NT2/D1 (cell line): ENCODE results near the gene CDC42BPA.
"Not testable (repeated sequence)": the region's sequence is repeated elsewhere in the genome, so short reads cannot be mapped to it uniquely, and the experiment has no call there.

ENCODE experiments used
- DNase-seq: peaks from one replicate; pipeline ENCODE4 v3.0.0-alpha.2; 2011; ENCODE audit warnings: low read depth, low spot score
- H3K27me3 ChIP-seq: 2 replicates; pipeline ENCODE4 v1.6.0; 2011; ENCODE audit warnings: mild to moderate bottlenecking; ENCODE audit not compliant: insufficient read length, insufficient read depth
- H3K36me3 ChIP-seq: 2 replicates; pipeline ENCODE4 v1.6.1; 2011; ENCODE audit warnings: mild to moderate bottlenecking, low read length, mixed read lengths; ENCODE audit not compliant: insufficient read depth, insufficient read length
- H3K4me1 ChIP-seq: 2 replicates; pipeline ENCODE4 v1.5.1; 2011; ENCODE audit not compliant: insufficient read depth, insufficient read length
- H3K4me3 ChIP-seq: 2 replicates; pipeline ENCODE4 v1.5.1; 2011; ENCODE audit warnings: low read depth; ENCODE audit not compliant: insufficient read length
- H3K9ac ChIP-seq: 2 replicates; pipeline ENCODE4 v1.6.0; 2011; ENCODE audit warnings: low read depth; ENCODE audit not compliant: insufficient read length
- H3K9me3 ChIP-seq: 2 replicates; pipeline ENCODE4 v1.5.1; 2011; ENCODE audit warnings: mild to moderate bottlenecking, low read length; ENCODE audit not compliant: insufficient read depth
- SUZ12 ChIP-seq: IDR thresholded peaks from 2 replicates; pipeline ENCODE4 v1.6.1; 2011; ENCODE audit not compliant: insufficient read length, insufficient read depth; ENCODE audit errors: extremely low read depth
- YY1 ChIP-seq: IDR thresholded peaks from 2 replicates; pipeline ENCODE4 v1.6.1; 2011; ENCODE audit not compliant: insufficient read length, insufficient read depth
- ZNF274 ChIP-seq: IDR thresholded peaks from 2 replicates; pipeline ENCODE4 v1.6.1; 2011; ENCODE audit warnings: mild to moderate bottlenecking, low read depth, low read length

Gene CDC42BPA

DNA sequence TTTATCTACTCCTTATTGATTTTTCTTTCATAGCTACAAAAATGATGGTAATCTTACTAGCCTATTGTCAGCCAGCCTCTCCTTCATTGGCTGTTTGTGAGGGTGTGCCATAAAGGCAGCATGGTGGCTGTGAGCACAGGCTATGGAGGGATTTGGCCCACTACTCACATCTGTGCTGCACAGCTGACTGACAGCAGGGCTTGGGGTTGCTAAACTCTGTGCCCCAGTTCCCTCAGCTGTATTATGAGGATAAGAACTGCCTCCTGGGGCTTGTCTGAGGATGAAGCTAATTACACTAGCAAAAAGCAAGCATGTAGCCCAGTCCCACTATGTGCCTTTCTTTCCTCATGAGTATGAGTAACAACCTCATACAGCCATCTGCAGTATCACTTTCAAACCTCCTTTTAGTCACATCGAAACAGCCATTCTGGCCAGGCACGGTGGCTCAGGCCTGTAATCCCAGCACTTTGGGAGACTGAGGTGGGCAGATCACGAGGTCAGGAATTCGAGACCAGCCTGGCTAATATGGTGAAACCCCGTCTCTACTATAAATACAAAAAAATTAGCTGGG, 312.0 kb downstream of the CDC42BPA start:
- peaks cover 19% of the 10 kb centered on the region for H3K36me3 ChIP-seq
- TF ChIP-seq ZNF274 (no peak), SUZ12 (no peak), YY1 (no peak)
- H3K9me3 ChIP-seq = no peaks in the 10 kb centered on the region
- no peak for DNase-seq
- H3K4me3 ChIP-seq = no peak overlapping the region
- H3K27me3 ChIP-seq = no peaks in the 10 kb centered on the region
- H3K9ac ChIP-seq = no peak overlapping the region
- H3K4me1 ChIP-seq = no peaks in the 10 kb centered on the region

DNA sequence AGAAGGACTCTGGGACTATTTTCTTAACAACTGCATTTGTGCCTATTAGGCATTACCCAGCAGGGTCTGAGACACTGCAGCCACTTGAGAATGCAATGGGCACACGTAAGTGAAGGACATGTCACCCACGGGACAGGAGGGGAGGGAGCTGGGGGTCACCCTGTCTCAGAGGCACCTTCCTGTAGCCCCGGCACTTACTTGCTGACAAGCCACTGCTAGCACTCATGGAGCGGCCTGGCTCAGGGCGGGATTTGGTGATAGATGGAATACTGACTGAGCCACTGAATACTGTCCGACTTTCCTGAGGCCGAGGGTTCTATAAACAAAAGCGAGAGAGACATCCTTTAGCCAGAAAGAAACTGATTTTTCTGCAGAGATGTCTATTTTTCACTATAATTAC, 313.5 kb downstream of the CDC42BPA start:
- Histone ChIP-seq H3K4me3 (no peak overlapping the region), H3K27me3 (no peaks in the 10 kb centered on the region), H3K4me1 (no peaks in the 10 kb centered on the region), H3K9ac (no peak overlapping the region), H3K9me3 (no peaks in the 10 kb centered on the region), H3K36me3 (peaks cover 21% of the 10 kb centered on the region)
- DNase-seq = no peak
- TF ChIP-seq SUZ12 (no peak), YY1 (no peak), ZNF274 (no peak)

DNA sequence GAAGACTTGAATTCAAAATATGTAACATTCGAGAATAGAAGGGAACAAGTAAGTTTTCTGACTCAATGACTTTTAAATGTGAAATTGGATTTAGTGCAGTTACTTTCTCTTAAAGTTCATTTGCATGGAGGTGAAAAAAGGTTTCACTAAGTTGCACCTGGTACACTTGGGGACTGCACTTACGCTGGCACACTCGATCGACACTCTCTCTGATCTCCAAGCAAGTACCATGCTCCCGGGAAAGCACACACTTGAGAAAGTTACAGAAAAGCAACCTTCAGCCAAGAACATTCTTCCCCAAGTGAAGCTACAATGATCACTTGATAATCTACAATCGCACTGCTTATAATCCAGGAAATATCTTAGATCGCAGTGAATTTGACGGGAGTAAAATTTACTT, 315.1 kb downstream of the CDC42BPA start:
- Histone ChIP-seq H3K9ac (no peak overlapping the region), H3K27me3 (no peaks in the 10 kb centered on the region), H3K36me3 (peaks cover 21% of the 10 kb centered on the region), H3K9me3 (no peaks in the 10 kb centered on the region), H3K4me1 (no peaks in the 10 kb centered on the region), H3K4me3 (no peak overlapping the region)
- DNase-seq = no peak
- TF ChIP-seq YY1 (no peak), SUZ12 (no peak), ZNF274 (no peak)

DNA sequence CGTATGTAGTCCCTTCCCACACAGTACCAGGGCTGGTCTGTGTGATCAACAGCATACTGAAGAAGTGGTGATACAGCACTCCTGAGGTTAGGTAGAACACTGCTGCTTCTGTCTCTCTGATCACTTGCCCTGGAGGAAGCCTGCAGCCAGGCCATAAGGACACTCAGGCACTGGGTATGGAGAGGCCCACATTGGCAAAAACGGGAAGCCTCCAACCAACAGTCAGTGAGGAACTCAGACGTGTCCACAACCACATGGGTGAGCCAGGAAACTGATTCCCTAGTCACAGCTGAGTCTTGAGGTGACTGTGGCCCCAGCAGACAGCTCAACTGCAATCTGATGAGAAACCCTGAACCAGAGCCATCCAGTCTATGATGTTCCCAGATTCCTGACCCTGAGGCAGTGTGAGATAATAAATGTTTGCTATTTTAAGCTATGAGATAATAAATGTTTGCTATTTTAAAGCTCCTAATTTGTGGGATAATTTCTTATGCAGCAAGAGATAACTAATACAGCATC, 315.7 kb downstream of the CDC42BPA start:
- no peaks in the 10 kb centered on the region for H3K9me3 ChIP-seq
- peaks cover 21% of the 10 kb centered on the region for H3K36me3 ChIP-seq
- DNase-seq = no peak
- no peak overlapping the region for H3K9ac ChIP-seq
- H3K4me3 ChIP-seq = no peak overlapping the region
- TF ChIP-seq ZNF274 (no peak), YY1 (no peak), SUZ12 (no peak)
- H3K27me3 ChIP-seq = no peaks in the 10 kb centered on the region
- H3K4me1 ChIP-seq = no peaks in the 10 kb centered on the region

DNA sequence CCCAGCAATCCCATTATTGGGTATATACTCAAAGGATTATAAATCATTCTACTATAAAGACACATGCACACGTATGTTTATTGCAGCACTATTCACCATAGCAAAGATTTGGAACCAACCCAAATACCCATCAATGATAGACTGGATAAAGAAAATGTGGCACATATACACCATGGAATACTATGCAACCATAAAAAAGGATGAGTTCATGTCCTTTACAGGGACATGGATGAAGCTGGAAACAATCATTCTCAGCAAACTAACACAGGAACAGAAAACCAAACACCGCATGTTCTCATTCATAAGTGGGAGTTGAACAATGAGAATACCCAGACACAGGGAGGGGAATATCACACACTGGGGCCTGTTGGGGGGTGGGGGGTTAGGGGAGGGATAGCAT, 318.7 kb downstream of the CDC42BPA start:
- H3K27me3 ChIP-seq, H3K9ac ChIP-seq, H3K4me3 ChIP-seq, DNase-seq, H3K4me1 ChIP-seq, H3K9me3 ChIP-seq: not testable (repeated sequence)
- peaks cover 13% of the 10 kb centered on the region for H3K36me3 ChIP-seq

DNA sequence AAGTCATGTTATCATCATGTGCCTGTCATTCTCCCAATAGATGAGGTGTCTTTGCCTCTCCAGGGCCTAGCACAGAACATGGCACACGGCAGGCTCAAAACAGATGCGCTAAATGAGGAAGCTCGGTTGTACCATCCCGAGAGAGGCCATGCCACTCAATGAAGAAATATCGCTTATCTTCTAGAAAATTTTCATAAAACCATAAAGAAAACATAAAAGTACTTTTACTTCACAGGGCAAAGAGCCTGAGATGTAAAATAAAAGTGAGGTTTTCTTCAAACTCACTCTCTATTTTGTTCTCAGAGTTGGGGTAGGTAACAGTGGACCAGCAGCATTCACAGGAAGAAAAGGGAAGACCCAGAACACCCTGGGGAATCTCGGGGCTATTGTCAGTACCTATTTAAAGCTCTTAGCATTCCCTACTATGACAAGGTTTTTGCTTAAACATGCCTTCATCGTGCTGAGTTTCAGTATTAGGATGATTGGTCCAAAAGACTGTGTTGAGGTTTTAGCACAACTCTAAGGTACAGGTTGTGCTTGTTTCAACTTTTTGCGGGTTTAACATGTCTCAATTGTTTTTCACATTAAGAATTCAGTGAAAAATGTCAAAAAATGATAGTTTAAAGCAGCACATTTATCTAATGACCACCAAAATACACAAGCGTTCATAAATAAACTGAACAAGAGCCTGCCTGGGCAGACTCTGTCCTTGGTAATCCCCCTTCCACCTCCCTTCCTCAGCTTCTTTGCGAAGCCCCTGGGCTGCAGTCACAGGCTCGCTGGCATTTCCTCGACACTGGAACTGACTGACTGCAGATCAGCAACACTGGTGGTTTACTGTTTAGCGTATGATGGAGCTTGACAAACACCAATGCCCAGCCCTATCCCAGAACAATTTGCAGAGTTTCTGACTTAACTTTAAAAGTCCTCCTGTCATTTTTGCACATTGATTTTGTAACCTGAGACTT, 322.6 kb downstream of the CDC42BPA start:
- no peaks in the 10 kb centered on the region for H3K27me3 ChIP-seq
- H3K36me3 ChIP-seq = peaks cover under 1% of the 10 kb centered on the region
- no peak overlapping the region for H3K9ac ChIP-seq
- DNase-seq = peak; percentile 22
- no peak overlapping the region for H3K4me3 ChIP-seq
- peaks cover 7% of the 10 kb centered on the region for H3K4me1 ChIP-seq
- TF ChIP-seq SUZ12 (no peak), YY1 (no peak), ZNF274 (no peak)
- H3K9me3 ChIP-seq = no peaks in the 10 kb centered on the region

DNA sequence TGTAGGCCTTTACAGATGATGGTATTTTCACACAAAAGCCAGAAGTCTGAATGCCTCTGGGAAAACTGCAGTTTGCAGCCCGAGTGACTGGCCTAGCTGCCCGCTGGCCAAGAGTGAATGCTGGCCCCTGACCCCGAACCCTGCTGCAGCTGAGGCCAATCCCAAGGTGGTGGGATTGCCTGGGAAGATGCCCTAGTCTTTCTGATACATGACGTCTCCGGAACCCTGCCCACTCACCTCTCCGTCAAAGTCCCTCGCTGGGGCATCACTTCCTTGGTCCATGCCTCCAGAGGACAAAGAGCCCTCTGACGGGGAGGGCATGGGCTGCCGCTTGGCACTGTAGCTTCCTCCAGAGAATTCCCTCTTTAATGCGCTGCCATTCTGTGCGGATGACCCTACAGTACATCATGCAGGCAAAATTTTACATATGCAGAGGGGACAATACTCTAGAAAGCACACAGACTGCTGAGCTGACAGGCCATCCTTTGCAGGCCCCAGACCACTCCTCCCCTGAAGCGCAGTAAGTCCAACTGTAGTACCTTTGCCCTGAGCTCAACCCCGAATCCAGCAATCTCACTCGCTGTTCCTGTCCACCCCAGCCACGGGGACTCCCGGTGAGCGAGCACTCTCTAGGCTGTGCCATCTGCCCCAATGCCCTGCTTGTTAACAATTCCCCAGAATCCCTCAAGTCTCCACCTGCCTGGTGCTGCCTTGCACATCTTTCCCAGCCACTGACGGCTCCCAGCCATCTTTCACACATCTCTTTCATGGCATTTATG, 323.5 kb downstream of the CDC42BPA start:
- no peak for DNase-seq
- H3K9me3 ChIP-seq = no peaks in the 10 kb centered on the region
- no peak overlapping the region for H3K4me3 ChIP-seq
- H3K9ac ChIP-seq = no peak overlapping the region
- H3K27me3 ChIP-seq = no peaks in the 10 kb centered on the region
- TF ChIP-seq ZNF274 (no peak), SUZ12 (no peak), YY1 (no peak)
- H3K36me3 ChIP-seq = peaks cover 4% of the 10 kb centered on the region
- peaks cover 7% of the 10 kb centered on the region for H3K4me1 ChIP-seq
